Caco-2 (cell line): Measurements from ENCODE around the gene LATS2. TPM values are rescaled to one million over a fixed set of nuclear protein-coding genes. Genes with fewer than 3 reads are reported as not detected.
A peak's percentile ranks its signal among the peaks of the same experiment; 100 is the strongest.

Experiments
- BruUV-seq: library from RNA; stranded (reverse); fragments of 400-500 nt; replicated peaks from 2 replicates; lab custom pipeline; 2021; lab: Mats Ljungman, UMichigan
- CTCF ChIA-PET: fragments of 300-600 bp; sonication (Branson Sonifier 250); formaldehyde crosslinking; loops from one replicate; lab custom pipeline; 2022; ENCODE audit warnings: antibody characterized with exemption; lab: Charles Lee
- POLR2A ChIA-PET: fragments of 300-600 bp; sonication (Branson Sonifier 250); formaldehyde crosslinking; loops from one replicate; lab custom pipeline; 2022; ENCODE audit warnings: antibody characterized with exemption; lab: Charles Lee
- DNase-seq, 2 experiments: peaks; one replicate each; pipeline versions ENCODE4 v3.0.0 to v3.0.0-alpha.2; 2020 to 2022
- H3K27me3 ChIP-seq: replicated peaks from 2 replicates; pipeline ENCODE4 v1.6.0; 2011; ENCODE audit warnings: low read length; ENCODE audit not compliant: control insufficient read depth, insufficient read depth
- H3K36me3 ChIP-seq: 2 replicates; pipeline ENCODE4 v1.5.1; 2011; ENCODE audit warnings: low read length; ENCODE audit not compliant: control insufficient read depth, insufficient read depth
- H3K4me1 ChIP-seq: fragments of 250-450 bp; sonication (Bioruptor Pico); 2 replicates; pipeline ENCODE4 v1.5.1; 2020; ENCODE audit warnings: mild to moderate bottlenecking
- H3K4me3 ChIP-seq: 2 replicates; pipeline ENCODE4 v1.5.1; 2011; ENCODE audit warnings: low read depth, mild to moderate bottlenecking, control low read depth, low read length
- H3K9me3 ChIP-seq: fragments of 250-450 bp; sonication (Bioruptor Pico); 2 replicates; pipeline ENCODE4 v1.5.1; 2020; ENCODE audit warnings: mild to moderate bottlenecking, moderate library complexity
- H3K27ac Mint-ChIP-seq: one replicate; pipeline ENCODE4 v1.8.0; 2022; ENCODE audit warnings: mixed read lengths; ENCODE audit not compliant: unreplicated experiment
- H3K27me3 Mint-ChIP-seq: one replicate; pipeline ENCODE4 v1.8.0; 2022; ENCODE audit warnings: mixed read lengths; ENCODE audit not compliant: insufficient read depth, unreplicated experiment
- H3K36me3 Mint-ChIP-seq: one replicate; pipeline ENCODE4 v1.8.0; 2022; ENCODE audit warnings: mild to moderate bottlenecking, mixed read lengths; ENCODE audit not compliant: insufficient read depth, unreplicated experiment
- H3K4me1 Mint-ChIP-seq: one replicate; pipeline ENCODE4 v1.8.0; 2022; ENCODE audit warnings: low read depth, mixed read lengths; ENCODE audit not compliant: unreplicated experiment
- H3K4me3 Mint-ChIP-seq: one replicate; pipeline ENCODE4 v1.8.0; 2022; ENCODE audit warnings: mild to moderate bottlenecking, moderate library complexity, mixed read lengths; ENCODE audit not compliant: unreplicated experiment
- H3K9me3 Mint-ChIP-seq: one replicate; pipeline ENCODE4 v1.8.0; 2022; ENCODE audit warnings: mixed read lengths; ENCODE audit not compliant: unreplicated experiment
- intact Hi-C: fragments of 100-400 bp; cut with micrococcal nuclease; formaldehyde crosslinking; loops from one replicate; pipeline ENCODE4 v1.10.0; 2022; ENCODE audit not compliant: unreplicated experiment
- total RNA-seq: library from RNA; stranded (reverse); gene quantifications from 2 replicates; pipeline ENCODE4 v1.2.3, GENCODE V29; 2022
- TF ChIP-seq, protein P1 (sequence below), 2 experiments: fragments of 200-600 bp in 1 of 2; IDR thresholded peaks; 1 replicate in 1 of 2; 2 replicates in 1 of 2; pipeline versions ENCODE4 v1.5.1 to v1.8.0; 2011 to 2022; ENCODE audit warnings: antibody characterized with exemption in 1 of 2, control low read depth in 1 of 2, inconsistent platforms in 1 of 2, low read depth in 1 of 2, low read length in 1 of 2, mild to moderate bottlenecking in 1 of 2, moderate library complexity in 1 of 2; ENCODE audit not compliant: insufficient read depth in 1 of 2, severe bottlenecking in 1 of 2, unreplicated experiment in 1 of 2

The LATS2 gene
- total RNA-seq, 1 experiment from 2014 or later, result 45.6 TPM

DNA sequence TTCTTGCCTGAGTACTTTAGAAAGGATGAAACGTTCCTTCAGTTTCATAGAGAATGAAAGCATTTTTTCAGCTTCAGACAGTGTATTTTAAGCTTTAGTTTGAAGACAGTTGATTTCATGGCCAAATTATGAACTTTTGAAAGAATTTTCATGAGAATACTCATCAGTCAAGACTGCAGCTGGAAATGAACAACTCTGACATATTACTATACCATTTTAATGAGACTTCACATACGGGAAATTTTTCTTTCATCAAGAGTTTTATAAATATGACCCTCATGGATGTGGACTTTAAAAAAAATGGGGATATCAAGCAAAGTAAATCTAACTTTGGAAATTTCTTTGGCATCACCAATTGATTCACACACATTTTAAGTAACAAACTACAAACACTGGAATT is 6.4 kb downstream of the LATS2 start:
- Histone ChIP-seq H3K9me3 (no peaks in the 10 kb centered on the region), H3K36me3 (no peaks in the 10 kb centered on the region; the same call in none of the 2 replicates), H3K4me1 (peaks cover 31% of the 10 kb centered on the region), H3K4me3 (no peak overlapping the region), H3K27me3 (no peaks in the 10 kb centered on the region)
- intact Hi-C loops, result no loop called here
- CTCF ChIA-PET, result interaction anchor here (1.2 kb wide), 1 partner anchor 21 kb away, joined by 3 read pairs; no protein-coding TSS in a partner anchor
- no peak for DNase-seq
- Mint-ChIP-seq H3K4me3 (no peak overlapping the region), H3K4me1 (peaks cover 30% of the 10 kb centered on the region), H3K27me3 (no peaks in the 10 kb centered on the region), H3K36me3 (peaks cover 84% of the 10 kb centered on the region), H3K27ac (no peak overlapping the region), H3K9me3 (no peaks in the 10 kb centered on the region)
- POLR2A ChIA-PET, result no interaction called here
- BruUV-seq, result no TSS peak
- TF ChIP-seq, protein P1, sequence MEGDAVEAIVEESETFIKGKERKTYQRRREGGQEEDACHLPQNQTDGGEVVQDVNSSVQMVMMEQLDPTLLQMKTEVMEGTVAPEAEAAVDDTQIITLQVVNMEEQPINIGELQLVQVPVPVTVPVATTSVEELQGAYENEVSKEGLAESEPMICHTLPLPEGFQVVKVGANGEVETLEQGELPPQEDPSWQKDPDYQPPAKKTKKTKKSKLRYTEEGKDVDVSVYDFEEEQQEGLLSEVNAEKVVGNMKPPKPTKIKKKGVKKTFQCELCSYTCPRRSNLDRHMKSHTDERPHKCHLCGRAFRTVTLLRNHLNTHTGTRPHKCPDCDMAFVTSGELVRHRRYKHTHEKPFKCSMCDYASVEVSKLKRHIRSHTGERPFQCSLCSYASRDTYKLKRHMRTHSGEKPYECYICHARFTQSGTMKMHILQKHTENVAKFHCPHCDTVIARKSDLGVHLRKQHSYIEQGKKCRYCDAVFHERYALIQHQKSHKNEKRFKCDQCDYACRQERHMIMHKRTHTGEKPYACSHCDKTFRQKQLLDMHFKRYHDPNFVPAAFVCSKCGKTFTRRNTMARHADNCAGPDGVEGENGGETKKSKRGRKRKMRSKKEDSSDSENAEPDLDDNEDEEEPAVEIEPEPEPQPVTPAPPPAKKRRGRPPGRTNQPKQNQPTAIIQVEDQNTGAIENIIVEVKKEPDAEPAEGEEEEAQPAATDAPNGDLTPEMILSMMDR (IDR thresholded peaks at IDR 0.05; ENCODE audit: insufficient read depth in 1 of 2, low read depth in 1 of 2, low read length in 1 of 2, severe bottlenecking in 1 of 2, unreplicated experiment in 1 of 2), result no peak

DNA sequence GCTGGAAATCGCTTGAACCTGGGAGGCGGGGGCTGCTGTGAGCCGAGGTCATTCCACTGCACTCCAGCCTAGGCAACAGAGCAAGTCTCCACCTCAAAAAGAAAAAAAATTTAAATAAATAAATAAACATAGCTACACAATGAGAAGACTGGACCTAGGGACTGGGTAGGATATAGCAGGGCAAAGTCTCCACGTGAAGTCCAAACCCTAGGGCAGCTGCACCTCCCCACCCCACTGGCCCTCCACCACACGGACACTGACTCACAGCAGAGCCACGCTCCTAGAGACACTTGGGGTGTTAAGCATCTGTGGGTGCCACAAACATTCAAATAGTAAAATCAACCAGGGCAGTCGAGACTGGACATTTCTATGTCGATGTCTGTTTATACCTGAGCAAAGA is 7.1 kb downstream of the LATS2 start:
- peaks cover 24% of the 10 kb centered on the region for H3K4me1 ChIP-seq
- peaks cover 34% of the 10 kb centered on the region for H3K4me1 Mint-ChIP-seq
- peaks cover 84% of the 10 kb centered on the region for H3K36me3 Mint-ChIP-seq
- H3K27ac Mint-ChIP-seq, result no peak overlapping the region
- H3K36me3 ChIP-seq, result no peaks in the 10 kb centered on the region; the same call in none of the 2 replicates
- intact Hi-C loops, result no loop called here
- no TSS peak for BruUV-seq
- no peaks in the 10 kb centered on the region for H3K27me3 Mint-ChIP-seq
- ChIA-PET POLR2A (no interaction called here), CTCF (no interaction called here)
- TF ChIP-seq, protein P1 (IDR thresholded peaks at IDR 0.05; ENCODE audit: insufficient read depth in 1 of 2, low read depth in 1 of 2, low read length in 1 of 2, severe bottlenecking in 1 of 2, unreplicated experiment in 1 of 2), result no peak
- no peaks in the 10 kb centered on the region for H3K9me3 ChIP-seq
- H3K9me3 Mint-ChIP-seq, result no peaks in the 10 kb centered on the region
- DNase-seq, result no peak
- H3K4me3 ChIP-seq, result no peak overlapping the region
- H3K4me3 Mint-ChIP-seq, result no peak overlapping the region
- H3K27me3 ChIP-seq, result no peaks in the 10 kb centered on the region

DNA sequence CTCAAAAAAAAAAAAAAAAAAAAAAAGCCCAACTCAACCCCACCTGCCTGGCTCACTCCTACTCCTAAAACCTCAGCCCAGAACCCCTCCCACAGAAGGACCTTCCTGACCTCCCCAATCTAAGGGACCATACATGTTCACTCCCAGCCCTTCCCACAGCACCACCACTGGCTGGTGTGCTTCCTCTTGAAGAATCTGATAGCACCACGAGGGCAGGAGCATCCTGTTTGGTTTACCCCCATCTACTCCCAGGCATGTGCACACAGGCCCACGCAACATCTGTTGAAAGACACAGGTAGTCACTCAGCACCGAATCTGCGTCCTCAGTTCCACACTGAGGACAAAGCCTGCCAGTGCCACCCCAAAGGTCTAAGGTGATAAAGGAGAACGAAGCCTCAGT is 8.2 kb downstream of the LATS2 start:
- no peaks in the 10 kb centered on the region for H3K27me3 ChIP-seq
- peaks cover 24% of the 10 kb centered on the region for H3K4me1 ChIP-seq
- no peaks in the 10 kb centered on the region for H3K27me3 Mint-ChIP-seq
- H3K9me3 ChIP-seq, result no peaks in the 10 kb centered on the region
- POLR2A ChIA-PET, result interaction anchor here (0.6 kb wide), 1 partner anchor 16 kb away, joined by 4 read pairs; no protein-coding TSS in a partner anchor
- intact Hi-C loops, result no loop called here
- DNase-seq, result no peak
- peaks cover 45% of the 10 kb centered on the region for H3K4me1 Mint-ChIP-seq
- H3K27ac Mint-ChIP-seq, result peak overlapping the region; percentile 22
- H3K9me3 Mint-ChIP-seq, result no peaks in the 10 kb centered on the region
- TF ChIP-seq, protein P1 (IDR thresholded peaks at IDR 0.05; ENCODE audit: insufficient read depth in 1 of 2, low read depth in 1 of 2, low read length in 1 of 2, severe bottlenecking in 1 of 2, unreplicated experiment in 1 of 2), result no peak
- H3K4me3 Mint-ChIP-seq, result no peak overlapping the region
- BruUV-seq, result no TSS peak
- CTCF ChIA-PET, result no interaction called here
- no peaks in the 10 kb centered on the region; the same call in none of the 2 replicates for H3K36me3 ChIP-seq
- H3K4me3 ChIP-seq, result no peak overlapping the region
- H3K36me3 Mint-ChIP-seq, result peaks cover 83% of the 10 kb centered on the region
